ENCODE measurements around the gene WDR93.
"Not testable (repeated sequence)": the region's sequence is repeated elsewhere in the genome, so short reads cannot be mapped to it uniquely, and the experiment has no call there.

DNA sequence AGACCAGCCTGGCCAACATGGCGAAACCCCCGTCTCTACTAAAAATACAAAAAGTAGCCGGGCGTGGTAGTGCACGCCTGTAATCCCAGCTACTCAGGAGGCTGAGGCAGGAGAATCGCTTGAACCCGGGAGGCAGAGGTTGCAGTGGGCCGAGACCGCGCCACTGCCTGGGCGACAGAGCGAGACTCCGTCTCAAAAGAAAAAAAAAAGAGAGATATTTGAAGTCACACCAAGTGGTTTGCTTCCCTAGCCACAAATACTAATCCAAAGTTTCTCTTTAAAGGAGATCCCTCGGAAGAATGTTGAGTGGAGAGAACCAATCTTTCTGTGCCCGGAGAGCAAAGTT is 708 bp upstream of the WDR93 start:
- TF ChIP-seq, protein P1, sequence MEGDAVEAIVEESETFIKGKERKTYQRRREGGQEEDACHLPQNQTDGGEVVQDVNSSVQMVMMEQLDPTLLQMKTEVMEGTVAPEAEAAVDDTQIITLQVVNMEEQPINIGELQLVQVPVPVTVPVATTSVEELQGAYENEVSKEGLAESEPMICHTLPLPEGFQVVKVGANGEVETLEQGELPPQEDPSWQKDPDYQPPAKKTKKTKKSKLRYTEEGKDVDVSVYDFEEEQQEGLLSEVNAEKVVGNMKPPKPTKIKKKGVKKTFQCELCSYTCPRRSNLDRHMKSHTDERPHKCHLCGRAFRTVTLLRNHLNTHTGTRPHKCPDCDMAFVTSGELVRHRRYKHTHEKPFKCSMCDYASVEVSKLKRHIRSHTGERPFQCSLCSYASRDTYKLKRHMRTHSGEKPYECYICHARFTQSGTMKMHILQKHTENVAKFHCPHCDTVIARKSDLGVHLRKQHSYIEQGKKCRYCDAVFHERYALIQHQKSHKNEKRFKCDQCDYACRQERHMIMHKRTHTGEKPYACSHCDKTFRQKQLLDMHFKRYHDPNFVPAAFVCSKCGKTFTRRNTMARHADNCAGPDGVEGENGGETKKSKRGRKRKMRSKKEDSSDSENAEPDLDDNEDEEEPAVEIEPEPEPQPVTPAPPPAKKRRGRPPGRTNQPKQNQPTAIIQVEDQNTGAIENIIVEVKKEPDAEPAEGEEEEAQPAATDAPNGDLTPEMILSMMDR (IDR thresholded peaks at IDR 0.05), result not testable (repeated sequence)
- not testable (repeated sequence) for TF ChIP-seq POLR2A (IDR thresholded peaks at IDR 0.05)
